Ishikawa (cell line): Measurements from ENCODE around the gene PELO.

Source experiments
- CEBPB ChIP-seq: IDR thresholded peaks from 2 replicates; pipeline ENCODE4 v1.6.1; 2012
- CREB1 ChIP-seq: IDR thresholded peaks from 2 replicates; pipeline ENCODE4 v1.6.1; 2012; ENCODE audit warnings: low read depth
- EGR1 ChIP-seq: IDR thresholded peaks from 2 replicates; pipeline ENCODE4 v1.6.1; 2012
- EP300 ChIP-seq: IDR thresholded peaks from 2 replicates; pipeline ENCODE4 v1.6.1; 2012; ENCODE audit warnings: borderline replicate concordance
- FOXM1 ChIP-seq: IDR thresholded peaks from 2 replicates; pipeline ENCODE4 v1.6.1; 2012; ENCODE audit warnings: low read depth, borderline replicate concordance
- MAX ChIP-seq: IDR thresholded peaks from 2 replicates; pipeline ENCODE4 v1.6.1; 2012
- NFIC ChIP-seq: IDR thresholded peaks from 2 replicates; pipeline ENCODE4 v1.6.1; 2012
- RAD21 ChIP-seq: IDR thresholded peaks from 2 replicates; pipeline ENCODE4 v1.6.1; 2012; ENCODE audit warnings: low read depth
- REST ChIP-seq: IDR thresholded peaks from 2 replicates; pipeline ENCODE4 v1.6.1; 2012; ENCODE audit warnings: low read depth, mild to moderate bottlenecking
- TAF1 ChIP-seq: IDR thresholded peaks from 2 replicates; pipeline ENCODE4 v1.6.1; 2012; ENCODE audit warnings: low read depth, mild to moderate bottlenecking
- TCF12 ChIP-seq: IDR thresholded peaks from 2 replicates; pipeline ENCODE4 v1.6.1; 2012; ENCODE audit warnings: low read depth
- TEAD4 ChIP-seq: IDR thresholded peaks from 2 replicates; pipeline ENCODE4 v1.6.1; 2012
- USF1 ChIP-seq: IDR thresholded peaks from 2 replicates; pipeline ENCODE4 v1.6.1; 2012
- YY1 ChIP-seq: IDR thresholded peaks from 2 replicates; pipeline ENCODE4 v1.6.1; 2012; ENCODE audit warnings: low read depth
- ZBTB7A ChIP-seq: IDR thresholded peaks from 2 replicates; pipeline ENCODE4 v1.6.1; 2012; ENCODE audit warnings: low read depth

Gene PELO

GRCh38 chr5:52791366-52791765 is 3.6 kb downstream of the PELO start:
- TF ChIP-seq TEAD4, result no peak
- TF ChIP-seq TCF12, result no peak
- no peak for TF ChIP-seq MAX
- TF ChIP-seq EGR1, result no peak
- TF ChIP-seq CEBPB, result no peak
- no peak for TF ChIP-seq REST
- TF ChIP-seq CREB1, result no peak
- no peak for TF ChIP-seq YY1
- no peak for TF ChIP-seq RAD21
- TF ChIP-seq FOXM1, result no peak
- TF ChIP-seq USF1, result no peak
- no peak for TF ChIP-seq ZBTB7A
- no peak for TF ChIP-seq EP300
- no peak for TF ChIP-seq TAF1
- TF ChIP-seq NFIC, result no peak

GRCh38 chr5:52794519-52794918 is 6.8 kb downstream of the PELO start:
- TF ChIP-seq EP300, result no peak
- TF ChIP-seq NFIC, result no peak
- no peak for TF ChIP-seq ZBTB7A
- no peak for TF ChIP-seq USF1
- TF ChIP-seq RAD21, result no peak
- no peak for TF ChIP-seq YY1
- TF ChIP-seq TCF12, result no peak
- no peak for TF ChIP-seq EGR1
- no peak for TF ChIP-seq TAF1
- no peak for TF ChIP-seq TEAD4
- TF ChIP-seq FOXM1, result no peak
- TF ChIP-seq REST, result no peak
- TF ChIP-seq MAX, result no peak
- no peak for TF ChIP-seq CEBPB

- TF ChIP-seq EGR1 (no peak), EP300 (no peak), CREB1 (no peak), FOXM1 (no peak), NFIC (no peak)
Measured at GRCh38 chr5:52796031-52796430, 8.3 kb downstream of the PELO start.

- TF ChIP-seq CEBPB, result no peak
- TF ChIP-seq EGR1, result no peak
- no peak for TF ChIP-seq TCF12
- TF ChIP-seq MAX, result no peak
- no peak for TF ChIP-seq USF1
- TF ChIP-seq YY1, result no peak
- TF ChIP-seq EP300, result no peak
Measured at GRCh38 chr5:52796516-52797103, 8.9 kb downstream of the PELO start.

- TF ChIP-seq USF1, result no peak
- no peak for TF ChIP-seq NFIC
- TF ChIP-seq MAX, result no peak
Measured at GRCh38 chr5:52798938-52799337, 11.2 kb downstream of the PELO start.
